ENCODE results near the gene UGGT1.
"Not testable (repeated sequence)": the region's sequence is repeated elsewhere in the genome, so short reads cannot be mapped to it uniquely, and the experiment has no call there.

The UGGT1 gene

DNA sequence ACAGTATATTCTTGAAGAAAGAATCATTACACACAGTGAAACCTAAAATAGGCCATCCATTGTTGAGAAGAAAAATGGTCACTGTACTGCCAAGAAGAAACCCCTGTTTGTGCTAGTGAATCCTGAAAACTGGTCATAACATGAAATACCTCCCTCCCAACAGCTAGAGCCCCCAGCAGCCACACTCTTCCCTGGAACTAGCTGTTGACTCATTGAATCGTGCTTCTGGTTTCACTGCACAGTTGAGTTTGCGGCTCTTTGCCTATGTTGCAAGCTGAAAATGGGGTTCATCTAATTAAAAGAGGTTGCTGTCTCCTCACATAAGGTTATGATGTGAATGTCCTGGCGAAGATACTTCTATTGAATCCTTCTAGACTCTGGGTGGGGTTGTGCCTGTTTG is 86.3 kb downstream of the UGGT1 start:
- DNase-seq: no peak

DNA sequence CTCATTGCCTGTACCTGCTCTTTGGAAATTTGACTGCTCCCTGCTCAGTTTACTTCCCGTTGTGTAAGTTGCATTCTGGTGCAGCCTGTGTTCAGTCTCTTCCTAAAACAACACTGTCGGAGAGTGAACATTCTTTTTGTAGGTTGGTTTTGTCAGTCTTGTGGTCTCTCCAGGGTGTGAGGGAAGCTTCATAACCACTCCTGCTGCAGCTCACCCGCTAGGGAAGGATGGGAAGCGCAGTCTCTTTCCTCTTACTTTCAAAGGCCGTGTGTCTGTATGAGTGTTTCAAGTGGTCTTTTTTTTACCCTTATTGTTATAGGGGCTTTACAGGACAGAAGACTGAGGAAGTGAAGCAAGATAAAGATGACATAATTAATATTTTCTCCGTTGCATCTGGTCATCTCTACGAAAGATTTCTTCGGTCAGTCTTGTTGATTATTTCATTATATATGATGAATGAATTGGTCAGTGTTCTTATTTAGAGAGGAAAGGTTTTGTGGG is 87.2 kb downstream of the UGGT1 start:
- DNase-seq: no peak

DNA sequence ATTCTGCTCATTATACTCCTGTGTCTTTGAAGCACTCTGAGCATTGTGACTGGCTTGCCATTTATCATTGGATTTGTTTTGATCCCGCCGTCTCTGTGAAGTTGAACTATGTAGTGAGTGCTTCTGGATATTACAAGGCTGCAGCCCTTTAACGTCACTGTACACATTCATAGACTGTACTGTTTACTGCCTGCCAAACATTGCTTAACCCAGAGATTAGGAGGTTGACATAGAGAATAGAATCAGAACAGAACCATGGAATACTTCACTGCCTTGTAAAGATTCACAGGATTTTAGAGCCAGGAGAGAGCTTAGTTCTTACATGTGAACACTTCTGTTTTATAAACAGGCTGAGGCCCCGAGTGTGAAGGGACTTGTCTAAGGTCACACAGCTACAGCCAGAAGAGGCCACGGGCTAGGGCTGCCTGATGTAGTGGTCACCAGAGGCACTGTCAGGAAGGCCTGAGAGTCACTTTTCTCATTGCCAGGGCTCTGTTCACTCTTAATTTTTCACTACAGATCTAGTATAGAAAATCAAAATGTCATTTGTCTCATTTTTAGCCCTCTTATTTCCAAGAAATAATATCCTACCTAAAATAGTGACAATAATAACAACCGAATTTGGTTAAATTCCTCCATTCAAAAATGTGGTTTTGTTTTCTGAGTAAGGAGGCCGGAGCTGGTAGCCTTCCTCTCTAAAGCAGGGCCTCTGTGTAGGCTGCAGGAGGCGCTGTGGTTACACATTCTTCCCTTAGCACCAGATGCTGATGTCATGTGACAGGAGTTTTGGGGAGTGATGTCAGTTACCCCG is 87.9 kb downstream of the UGGT1 start:
- peak; percentile 34 for DNase-seq

DNA sequence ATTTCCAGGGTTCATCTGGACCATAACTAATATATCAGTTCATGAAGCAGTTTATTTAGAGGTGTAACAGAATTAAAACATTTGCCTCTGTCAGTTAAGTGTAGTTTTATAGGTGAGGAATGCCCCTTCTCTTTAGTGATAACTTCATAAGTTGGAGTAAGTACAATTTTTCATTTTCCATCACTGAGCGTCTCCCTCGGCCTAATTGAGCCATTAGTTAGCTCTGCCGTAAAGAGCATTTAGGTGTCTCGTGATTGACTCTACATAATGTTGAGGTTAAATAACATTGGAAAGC is 88.4 kb downstream of the UGGT1 start:
- DNase-seq: no peak

DNA sequence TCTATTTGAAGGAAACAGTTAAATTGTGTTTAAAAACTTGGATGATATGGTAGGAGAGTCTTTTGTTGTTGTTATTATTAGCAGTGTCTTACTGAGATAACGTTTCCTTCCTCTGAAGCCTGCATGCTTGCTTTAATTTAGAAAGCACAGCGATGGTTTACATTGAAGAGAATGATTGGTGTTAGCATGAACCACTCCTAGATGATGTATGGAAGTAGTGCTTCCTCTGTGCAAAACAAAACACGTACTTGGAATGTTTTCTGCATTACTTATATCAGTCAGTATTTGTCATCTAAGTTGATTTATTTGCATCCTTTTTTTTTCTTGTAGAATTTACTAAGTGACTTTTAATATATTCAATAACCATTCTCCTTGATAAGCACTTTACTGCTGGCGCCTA is 89.0 kb downstream of the UGGT1 start:
- DNase-seq: no peak

DNA sequence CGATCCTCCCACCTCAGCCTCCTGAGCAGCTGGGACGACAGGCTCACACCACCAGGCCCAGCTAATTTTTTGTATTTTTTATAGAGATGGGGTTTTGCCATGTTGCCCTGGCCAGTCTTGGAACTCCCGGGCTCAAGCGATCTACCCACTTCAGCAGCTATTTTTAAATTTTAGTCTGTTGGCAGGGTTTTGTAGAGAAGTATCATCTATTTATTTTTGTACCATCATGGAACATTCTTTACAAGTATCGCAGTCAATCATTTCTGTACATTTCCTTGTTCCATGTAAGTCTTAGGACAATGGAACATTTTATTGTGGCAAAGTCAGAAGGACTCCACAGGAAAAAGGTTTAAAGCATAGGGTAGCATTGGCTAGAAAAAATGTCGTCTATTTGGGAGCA is 94.6 kb downstream of the UGGT1 start:
- no peak for DNase-seq

DNA sequence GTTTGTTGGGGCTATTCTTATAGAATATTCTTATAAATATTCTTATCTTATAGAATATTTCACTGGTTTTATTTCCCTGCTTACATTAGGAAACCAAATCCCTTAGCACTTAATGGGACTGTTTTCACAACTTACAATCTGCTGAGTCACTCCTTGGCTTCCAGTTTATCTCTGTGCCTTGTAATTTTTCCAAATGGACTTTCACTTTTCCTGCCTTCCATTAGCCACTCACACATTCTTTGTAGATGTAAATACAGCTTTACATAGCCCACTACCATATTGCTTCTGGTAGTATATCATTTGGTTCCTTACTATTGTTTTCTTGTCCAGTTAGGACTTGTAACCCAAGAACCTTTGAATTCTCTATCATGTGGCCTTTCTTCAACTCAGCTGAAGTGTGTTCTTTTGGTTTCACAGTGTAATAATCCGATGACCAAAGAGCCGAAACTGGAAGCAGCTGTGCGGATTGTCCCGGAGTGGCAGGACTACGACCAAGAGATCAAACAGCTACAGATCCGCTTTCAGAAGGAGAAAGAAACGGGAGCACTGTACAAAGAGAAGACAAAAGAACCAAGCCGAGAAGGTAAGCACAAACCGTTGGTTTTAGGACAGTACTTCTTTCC is 96.1 kb downstream of the UGGT1 start:
- DNase-seq: no peak

DNA sequence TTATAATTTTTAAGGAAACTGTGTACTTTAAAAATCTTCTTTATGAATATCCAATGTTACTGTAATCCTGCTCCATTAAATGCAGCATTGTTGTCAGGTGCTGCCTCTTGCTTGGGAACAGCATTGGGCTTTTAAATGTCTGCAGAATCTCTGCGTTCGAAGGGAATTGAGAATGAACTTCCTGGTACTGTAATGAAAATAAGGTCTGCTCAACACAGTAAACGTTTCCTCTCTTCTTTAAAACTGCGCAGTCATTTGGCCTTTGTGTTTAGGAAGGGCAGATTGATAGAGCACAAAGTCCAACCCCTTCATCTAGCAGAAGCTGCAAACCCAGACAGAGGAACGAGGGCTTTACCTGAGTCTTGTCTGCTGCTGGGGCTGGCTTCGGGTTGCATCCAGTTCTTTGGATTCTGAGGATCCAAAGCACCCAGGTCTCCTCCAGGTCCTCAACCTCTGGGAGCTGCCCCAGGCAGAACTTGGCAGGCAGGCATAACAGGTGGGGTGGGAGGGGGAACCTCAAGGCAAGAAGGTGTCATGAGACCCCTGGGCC is 104.5 kb downstream of the UGGT1 start:
- DNase-seq: no peak

DNA sequence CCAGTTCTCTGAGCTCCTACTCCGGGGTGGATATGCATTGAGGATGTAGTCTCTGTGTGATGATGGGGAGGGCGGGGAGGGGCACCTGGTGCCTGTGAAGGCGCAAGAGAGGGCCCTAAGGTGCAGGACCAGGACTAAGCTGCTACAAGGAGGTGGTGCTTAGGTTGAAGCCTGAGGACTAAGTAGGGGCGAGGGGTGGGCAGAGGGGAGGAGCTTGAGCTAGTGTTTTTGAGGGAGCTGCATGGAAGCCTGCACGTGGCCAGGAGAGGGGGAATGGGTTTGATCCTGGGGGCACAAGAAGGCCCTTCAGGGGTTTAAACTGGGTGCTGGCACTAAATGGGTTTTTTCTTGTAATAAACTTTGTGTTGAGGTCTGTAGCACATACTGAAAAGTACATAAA is 105.0 kb downstream of the UGGT1 start:
- DNase-seq: no peak

DNA sequence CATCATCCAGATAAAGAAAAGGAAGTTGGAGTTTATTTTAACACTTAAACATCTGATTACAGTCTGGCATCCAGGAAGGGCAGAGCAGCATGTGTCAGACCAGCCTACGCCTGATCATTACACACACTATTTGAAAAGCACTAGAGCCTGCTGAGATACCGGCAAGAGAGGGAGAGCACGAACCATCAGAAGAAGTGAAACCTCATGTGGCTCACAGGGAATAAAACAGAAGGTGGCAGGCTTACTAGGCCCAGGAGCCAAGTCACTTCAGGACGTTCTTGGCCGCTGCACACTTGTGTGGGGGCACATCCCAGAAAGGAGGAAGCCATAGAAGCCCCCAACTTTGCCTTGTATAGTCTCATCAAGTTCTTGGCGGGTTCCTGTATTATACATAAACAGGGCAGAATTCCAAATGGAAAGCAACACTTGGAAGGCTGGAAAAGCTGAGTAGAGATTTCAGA is 105.5 kb downstream of the UGGT1 start:
- DNase-seq: no peak

DNA sequence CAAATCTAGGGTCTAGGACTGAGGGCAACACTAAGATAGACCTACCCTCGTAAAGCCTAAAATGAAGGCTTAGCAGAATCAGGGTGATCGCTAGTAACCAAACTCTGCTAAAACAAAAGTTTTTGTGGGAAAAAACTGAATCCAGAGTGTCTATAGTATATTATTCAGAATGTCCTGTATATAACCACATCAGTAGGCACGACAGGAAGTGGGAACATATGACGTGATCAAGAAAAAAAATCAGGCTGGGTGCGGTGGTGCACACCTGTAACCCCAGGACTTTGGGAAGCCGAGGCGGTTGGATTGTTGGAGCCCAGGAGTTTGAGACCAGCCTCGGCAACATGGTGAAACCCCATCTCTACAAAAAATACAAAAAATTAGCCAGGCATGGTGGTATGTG is 106.1 kb downstream of the UGGT1 start:
- DNase-seq: no peak

DNA sequence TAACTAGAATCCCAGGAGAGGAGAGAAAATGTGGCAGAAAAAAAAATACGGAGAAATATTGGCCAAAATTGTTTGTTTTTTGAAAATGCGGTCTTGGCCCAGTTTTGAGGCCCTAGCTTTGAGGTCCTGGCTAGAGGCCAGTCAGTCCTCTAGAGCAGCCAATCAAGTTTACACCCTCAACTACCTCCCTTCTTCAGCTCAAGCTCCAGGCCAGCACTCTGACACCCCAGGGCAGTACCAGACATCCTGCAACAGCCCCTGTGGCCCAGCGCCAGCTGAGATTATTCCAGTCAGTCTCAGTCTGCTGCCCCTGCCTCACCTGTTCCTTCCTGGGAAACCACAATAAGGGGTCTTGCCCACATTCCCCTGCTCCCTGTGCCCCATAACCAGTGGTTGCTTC is 107.7 kb downstream of the UGGT1 start:
- no peak for DNase-seq

DNA sequence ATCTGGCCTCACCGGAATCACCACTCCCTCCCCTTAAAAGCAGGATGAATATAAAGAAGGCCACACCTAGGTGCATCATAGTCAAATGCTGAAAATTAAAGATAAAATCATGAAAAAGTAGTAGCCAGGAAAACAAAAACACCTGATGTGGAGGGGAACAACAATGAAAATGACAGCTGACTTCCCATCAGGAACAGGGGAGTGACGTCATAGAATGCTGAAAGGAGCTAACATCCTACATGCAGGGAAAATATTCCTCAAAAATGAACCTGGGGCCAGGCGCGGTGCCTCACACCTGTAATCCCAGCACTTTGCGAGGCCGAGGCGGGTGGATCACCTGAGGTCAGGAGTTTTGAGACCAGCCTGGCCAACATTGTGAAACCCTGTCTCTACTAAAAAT is 108.1 kb downstream of the UGGT1 start:
- DNase-seq: no peak

DNA sequence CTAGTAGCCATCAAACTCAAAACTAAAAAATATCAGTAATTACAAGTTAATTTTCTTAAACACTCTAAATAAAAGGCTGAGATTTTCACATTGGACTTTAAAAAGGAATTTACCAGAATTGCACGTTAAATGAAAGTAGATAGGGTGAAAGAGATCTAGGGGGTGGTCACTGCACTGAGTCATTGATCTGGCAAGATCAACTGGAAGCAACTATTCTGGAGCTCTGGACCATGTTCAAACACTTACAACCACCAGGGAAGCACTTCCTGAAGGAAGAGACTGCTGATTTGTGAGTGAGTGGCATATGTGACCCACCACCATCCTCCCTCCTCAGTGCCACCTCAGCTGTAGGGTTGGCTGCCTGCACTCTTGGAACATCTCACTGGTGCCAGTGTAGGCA is 111.8 kb downstream of the UGGT1 start:
- DNase-seq: no peak

DNA sequence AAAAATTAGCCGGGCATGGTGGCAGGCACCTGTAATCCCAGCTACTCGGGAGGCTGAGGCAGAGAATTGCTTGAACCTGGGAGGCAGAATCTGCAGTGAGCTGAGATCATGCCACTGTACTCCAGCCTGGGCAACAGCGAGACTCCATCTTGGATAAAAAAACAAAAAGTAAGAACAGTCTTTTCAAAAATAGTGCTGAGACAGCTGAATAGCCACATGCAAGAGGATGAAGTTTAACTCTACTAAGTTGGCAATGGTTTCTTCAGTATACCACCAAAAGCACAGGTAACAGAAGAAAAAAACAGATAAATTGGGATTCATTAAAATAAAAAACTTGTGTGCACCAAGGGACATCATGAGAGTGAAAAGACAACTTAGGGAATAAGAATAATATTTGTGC is 115.2 kb downstream of the UGGT1 start:
- no peak for DNase-seq

DNA sequence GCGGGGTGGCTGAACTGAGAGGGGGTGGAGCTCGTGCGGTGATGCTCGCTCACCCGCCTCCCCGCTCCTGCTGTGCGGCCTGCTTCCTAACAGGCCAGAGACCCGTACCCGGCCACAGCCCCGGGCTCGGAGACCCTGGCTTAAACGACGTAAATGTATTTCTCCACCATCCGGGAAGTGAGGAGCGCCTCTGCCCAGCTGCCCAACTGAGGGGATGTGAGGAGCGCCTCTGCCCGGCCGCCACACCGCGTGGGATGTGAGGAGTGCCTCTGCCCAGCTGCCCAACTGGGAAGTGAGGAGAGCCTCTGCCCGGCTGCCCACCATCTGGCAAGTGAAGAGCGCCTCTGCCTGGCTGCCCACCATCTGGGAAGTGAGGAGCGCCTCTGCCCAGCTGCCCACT is 117.0 kb downstream of the UGGT1 start:
- DNase-seq: no peak

DNA sequence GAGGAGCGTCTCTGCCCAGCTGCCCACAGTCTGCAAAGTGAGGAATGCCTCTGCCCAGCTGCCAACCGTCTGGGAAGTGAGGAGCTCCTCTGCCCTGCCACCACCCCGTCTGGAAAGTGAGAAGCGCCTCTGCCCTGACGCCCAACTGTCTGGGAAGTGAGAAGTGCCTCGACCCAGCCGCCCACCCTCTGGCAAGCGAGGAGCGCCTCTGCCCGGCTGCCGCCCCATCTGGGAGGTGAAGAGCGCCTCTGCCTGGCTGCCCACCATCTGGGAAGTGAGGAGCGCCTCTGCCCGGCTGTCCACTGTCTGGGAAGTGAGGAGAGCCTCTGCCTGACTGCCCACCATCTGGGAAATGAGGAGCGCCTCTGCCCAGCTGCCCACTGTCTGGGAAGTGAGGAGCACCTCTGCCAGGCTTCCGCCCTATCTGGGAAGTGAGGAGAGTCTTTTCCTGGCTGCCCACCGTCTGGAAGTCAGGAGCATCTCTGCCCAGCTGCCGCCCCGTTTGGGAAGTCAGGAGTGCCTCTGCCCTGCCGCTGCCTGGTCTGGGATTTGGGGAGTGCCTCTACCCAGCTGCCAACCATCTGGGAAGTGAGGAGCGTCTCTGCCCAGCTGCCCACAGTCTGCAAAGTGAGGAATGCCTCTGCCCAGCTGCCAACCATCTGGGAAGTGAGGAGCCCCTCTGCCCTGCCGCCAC is 117.8 kb downstream of the UGGT1 start:
- DNase-seq: not testable (repeated sequence)

DNA sequence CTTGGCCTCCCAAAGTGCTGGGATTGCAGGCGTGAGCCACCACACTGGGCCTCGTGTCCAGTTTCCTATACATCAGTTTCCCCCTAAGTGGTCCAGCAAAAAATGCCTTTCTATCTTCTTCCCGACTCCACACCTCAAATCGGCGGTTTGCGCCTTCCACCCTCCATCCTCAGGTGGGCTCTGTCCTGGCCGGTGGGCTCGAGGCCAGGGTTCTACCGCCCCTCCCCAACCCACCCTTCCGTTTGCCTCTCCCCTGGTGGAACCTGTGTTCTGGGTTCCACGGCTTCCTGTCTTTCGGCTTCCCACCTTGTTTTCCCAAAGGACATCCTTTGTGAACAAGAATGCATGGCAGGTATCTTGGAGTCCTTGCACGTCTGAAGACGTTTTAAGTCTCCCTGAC is 123.3 kb downstream of the UGGT1 start:
- DNase-seq: no peak

DNA sequence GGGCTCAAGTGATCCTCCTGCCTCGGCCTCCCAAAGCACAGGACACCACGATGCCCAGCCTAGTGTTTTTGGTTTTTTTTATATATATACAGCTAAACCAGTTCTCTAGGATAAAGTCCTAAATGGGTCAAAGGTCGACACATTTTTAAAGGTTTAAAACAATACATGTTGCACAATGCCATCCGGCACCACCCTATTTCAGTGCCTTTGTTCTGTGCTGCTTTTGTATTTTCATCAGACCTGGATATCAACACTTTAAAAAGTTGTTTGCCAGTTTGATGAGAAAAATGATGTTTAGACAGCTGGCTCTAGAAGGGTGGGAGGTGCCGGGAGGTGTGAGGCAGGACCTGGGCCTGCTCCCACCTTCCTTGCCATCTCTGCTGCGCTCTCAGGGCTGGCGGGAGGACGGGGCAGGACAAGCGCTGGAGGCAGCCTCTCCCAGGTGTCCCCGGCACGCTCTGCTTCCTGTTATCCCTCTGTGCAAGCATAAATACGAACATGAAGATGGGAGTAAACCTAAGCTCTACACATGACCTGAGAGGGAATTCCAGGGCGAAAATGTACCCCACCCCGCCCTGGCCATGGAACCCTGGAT is 124.0 kb downstream of the UGGT1 start:
- no peak for DNase-seq

DNA sequence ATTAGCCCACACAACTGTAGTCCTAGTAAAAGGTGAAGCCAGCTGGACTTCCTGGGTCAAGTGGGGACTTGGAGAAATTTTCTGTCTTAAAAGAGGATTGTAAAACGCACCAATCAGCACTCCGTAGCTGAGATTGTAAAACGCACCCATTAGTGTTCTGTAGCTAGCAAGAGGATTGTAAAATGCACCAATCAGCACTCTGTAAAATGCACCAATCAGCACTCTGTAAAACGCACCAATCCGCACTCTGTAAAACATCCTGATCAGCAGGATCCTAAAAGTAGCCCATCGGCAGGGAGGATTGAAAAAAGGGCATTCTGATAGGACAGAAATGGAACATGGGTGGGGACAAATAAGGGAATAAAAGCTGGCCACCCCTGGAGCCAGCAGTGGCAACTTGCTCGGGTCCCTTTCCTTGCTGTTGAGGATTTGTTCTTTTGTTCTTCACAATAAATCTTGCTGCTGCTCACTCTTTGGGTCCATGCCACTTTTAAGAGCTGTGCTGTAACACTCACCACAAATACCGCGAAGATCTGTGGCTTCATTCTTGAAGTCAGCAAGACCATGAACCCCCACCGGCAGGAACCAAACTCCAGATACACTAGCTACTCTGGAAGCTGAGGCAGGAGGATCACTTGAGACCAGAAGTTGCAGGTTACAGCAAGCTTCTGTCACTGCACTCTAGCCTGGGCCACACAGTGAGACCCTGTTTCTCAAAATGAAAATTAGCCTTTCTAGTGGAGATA is 125.1 kb downstream of the UGGT1 start:
- peak; percentile 31 for DNase-seq

DNA sequence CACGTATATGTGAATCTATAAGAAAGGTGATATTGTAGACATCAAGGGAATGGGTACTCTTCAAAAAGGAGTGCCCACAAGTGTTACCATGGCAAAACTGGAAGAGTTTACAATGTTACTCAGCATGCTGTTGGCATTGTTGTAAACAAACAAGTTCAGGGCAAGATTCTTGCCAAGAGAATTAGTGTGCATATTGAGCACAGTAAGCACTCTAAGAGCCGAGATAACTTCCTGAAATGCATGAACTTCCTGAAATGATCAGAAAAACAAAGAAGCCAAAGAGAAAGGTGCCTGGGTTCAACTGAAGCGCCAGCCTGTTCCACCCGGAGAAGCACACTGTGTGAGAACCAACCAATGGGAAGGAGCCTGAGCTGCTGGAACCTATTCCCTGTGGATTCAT is 126.7 kb downstream of the UGGT1 start:
- peak; percentile 20 for DNase-seq

DNA sequence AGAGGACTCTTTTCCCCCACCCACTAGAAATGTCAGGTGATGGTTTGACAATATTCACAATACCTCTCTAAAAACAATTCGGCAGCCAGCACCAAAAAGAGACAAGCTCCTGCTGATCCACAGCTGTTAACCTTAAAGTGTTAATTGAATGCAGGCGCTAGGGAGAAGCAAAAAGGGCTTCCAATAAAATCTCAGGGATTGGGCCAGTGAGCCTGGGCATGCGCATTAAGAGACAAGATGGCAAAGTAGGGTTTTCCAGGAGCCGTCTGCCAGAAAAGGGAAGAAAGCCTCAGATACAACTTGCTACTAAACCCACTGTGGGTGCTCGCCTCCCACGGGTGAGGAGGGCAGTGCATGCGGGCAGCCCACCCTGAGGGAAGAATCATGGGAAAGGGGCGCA is 128.9 kb downstream of the UGGT1 start:
- no peak for DNase-seq

DNA sequence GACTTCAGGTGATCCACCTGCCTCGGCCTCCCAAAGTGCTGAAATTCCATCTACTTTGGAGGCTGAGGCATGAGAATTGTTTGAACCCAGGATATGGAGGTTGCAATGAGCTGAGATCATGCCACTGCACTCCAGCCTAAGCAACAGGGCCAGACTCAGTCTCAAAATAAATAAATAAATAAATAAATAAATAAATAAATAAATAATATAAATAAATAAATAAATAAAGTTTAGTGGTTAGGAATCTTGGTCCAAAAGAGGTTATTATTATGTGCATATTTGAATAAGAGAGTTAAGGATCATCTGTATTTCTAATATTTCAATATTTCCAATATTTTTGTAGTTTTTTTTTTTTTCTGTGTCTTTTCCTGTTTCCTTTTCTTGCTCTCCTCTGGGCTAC is 136.9 kb downstream of the UGGT1 start:
- DNase-seq: no peak
